ENCODE measurements around the gene SEPTIN12. TPM values are rescaled to one million over a fixed set of nuclear protein-coding genes. Genes with fewer than 3 reads are reported as not detected.

Gene SEPTIN12
- total and polyA plus RNA-seq, 2 donors (not counting 1 experiment from before 2014, with no cell fraction given), result 0.07 TPM; not detected in 1

DNA sequence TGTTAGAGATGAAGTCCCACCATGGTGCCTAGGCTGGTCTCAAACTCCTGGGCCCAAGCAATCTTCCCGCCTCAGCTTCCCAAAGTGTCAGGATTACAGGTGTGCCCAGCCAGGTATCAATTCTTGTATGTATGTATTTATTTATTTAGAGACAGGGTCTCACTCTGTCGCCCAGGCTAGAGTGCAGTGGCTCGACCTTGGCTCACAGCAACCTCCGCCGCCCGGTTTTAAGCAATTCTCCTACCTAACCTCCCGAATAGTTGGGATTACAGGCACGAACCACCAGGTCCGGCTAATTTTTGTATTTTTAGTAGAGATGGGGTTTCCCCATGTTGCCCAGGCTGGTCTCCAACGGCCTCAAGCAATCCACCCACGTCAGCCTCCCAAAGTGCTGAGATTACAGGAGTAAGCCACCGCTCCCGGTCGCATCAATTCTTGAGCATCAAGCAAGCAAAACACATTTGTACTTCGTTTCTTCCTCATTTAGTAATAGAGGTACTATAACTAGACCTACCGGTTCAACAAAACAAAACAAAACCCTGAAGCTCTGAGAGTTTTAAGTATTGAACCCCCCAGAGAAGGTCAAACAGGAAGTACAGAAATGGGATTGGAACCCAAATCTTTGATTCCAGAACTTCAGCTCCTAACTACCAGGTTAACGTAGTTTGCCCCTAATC lies 20.1 kb downstream of the SEPTIN12 start:
- 50% methylated on average over 2 of the region's 17 CpGs for WGBS (ENCODE audit: insufficient coverage)
- Histone ChIP-seq H2AFZ (ENCODE audit: insufficient read depth, low read depth, low read length, poor library complexity, severe bottlenecking) (peak overlapping the region; percentile 99), H3K4me1 (ENCODE audit: control insufficient read depth in 2 of 2, insufficient read depth in 2 of 2, low read length in 2 of 2) (peaks cover 15 to 33% of the 10 kb centered on the region in 2 donors), H3K36me3 (replicated peaks in 1 of 2; ENCODE audit: control extremely low read depth in 1 of 2, control insufficient read depth in 1 of 2, extremely low read depth in 1 of 2, insufficient read depth in 2 of 2, low read length in 1 of 2) (peaks cover 0 to 9% of the 10 kb centered on the region in 2 experiments), H3K9me3 (ENCODE audit: control extremely low read depth in 1 of 3, control insufficient read depth in 2 of 3, insufficient read depth in 1 of 3, low read length in 2 of 3) (no peaks in the 10 kb centered on the region), H3K27me3 (replicated peaks in 1 of 4; ENCODE audit: control extremely low read depth in 1 of 4, control insufficient read depth in 3 of 4, insufficient read depth in 4 of 4, low read length in 3 of 4) (no peaks in the 10 kb centered on the region), H4K20me1 (ENCODE audit: control insufficient read depth, insufficient read depth, low read length, poor library complexity, severe bottlenecking) (no peaks in the 10 kb centered on the region), H3K79me2 (ENCODE audit: control insufficient read depth, insufficient read depth, low read length) (peaks cover 27% of the 10 kb centered on the region), H3K4me3 (ENCODE audit: control extremely low read depth in 1 of 5, extremely low read depth in 1 of 5, insufficient read depth in 1 of 5, low read depth in 2 of 5, low read length in 4 of 5) (peak overlapping the region; percentile 63 to 87 (median 73)), H3K4me2 (replicated peaks; ENCODE audit: low read depth, low read length, poor library complexity, severe bottlenecking) (peak overlapping the region; percentile 91), H3K9ac (ENCODE audit: low read length) (peak overlapping the region; percentile 79), H3K27ac (ENCODE audit: low read length in 2 of 2) (peak overlapping the region; percentile 50 to 70)
- peak overlapping the region; percentile 95 for H3K27ac Mint-ChIP-seq
- TF ChIP-seq EZH2 (IDR thresholded peaks at IDR 0.05; ENCODE audit: borderline replicate concordance, insufficient read depth, low read depth, low read length, poor library complexity, severe bottlenecking), result no peak
- TF ChIP-seq, protein P1, sequence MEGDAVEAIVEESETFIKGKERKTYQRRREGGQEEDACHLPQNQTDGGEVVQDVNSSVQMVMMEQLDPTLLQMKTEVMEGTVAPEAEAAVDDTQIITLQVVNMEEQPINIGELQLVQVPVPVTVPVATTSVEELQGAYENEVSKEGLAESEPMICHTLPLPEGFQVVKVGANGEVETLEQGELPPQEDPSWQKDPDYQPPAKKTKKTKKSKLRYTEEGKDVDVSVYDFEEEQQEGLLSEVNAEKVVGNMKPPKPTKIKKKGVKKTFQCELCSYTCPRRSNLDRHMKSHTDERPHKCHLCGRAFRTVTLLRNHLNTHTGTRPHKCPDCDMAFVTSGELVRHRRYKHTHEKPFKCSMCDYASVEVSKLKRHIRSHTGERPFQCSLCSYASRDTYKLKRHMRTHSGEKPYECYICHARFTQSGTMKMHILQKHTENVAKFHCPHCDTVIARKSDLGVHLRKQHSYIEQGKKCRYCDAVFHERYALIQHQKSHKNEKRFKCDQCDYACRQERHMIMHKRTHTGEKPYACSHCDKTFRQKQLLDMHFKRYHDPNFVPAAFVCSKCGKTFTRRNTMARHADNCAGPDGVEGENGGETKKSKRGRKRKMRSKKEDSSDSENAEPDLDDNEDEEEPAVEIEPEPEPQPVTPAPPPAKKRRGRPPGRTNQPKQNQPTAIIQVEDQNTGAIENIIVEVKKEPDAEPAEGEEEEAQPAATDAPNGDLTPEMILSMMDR (IDR thresholded peaks at IDR 0.05), result no peak
- ATAC-seq (ENCODE audit: low read depth), result no peak
- peaks cover 31% of the 10 kb centered on the region for H3K4me1 Mint-ChIP-seq
- no peak for DNase-seq
- POLR2A ChIA-PET, result interaction anchor here (0.7 to 2.6 kb wide), 4 partner anchors 34 to 89 kb away, joined by 3 to 14 read pairs (median 6); partner anchors contain the start of genes ANKS3, DNAAF8, NUDT16L1 and ROGDI
- H3K27me3 Mint-ChIP-seq, result no peaks in the 10 kb centered on the region
- H3K9me3 Mint-ChIP-seq (ENCODE audit: insufficient read depth), result no peaks in the 10 kb centered on the region
- CTCF ChIA-PET, result interaction anchor here (1.9 kb wide), 1 partner anchor 34 kb away, joined by 12 read pairs; the partner anchor contains the start of genes ANKS3 and DNAAF8
- peak overlapping the region; percentile 98 for H3K4me3 Mint-ChIP-seq
- intact Hi-C loops (cut with micrococcal nuclease), result loop anchor here (1.0 kb wide), 7 partner anchors 34 to 263 kb away; partner anchors contain the start of genes ANKS3, DNAAF8, GLYR1 and MGRN1

Measured in B cell (primary cell).